Keratinocyte (primary cell): ENCODE results near the gene FRYL. TPM values are rescaled to one million over a fixed set of nuclear protein-coding genes. Genes with fewer than 3 reads are reported as not detected.

Experiments
- DNase-seq: peaks from one replicate; pipeline ENCODE4 v3.0.0-alpha.2; 2011; ENCODE audit warnings: low read depth, missing footprints, low spot score
- FAIRE-seq: peaks from 2 replicates; lab custom pipeline; 2011; peaks lifted over from hg19 to GRCh38; lab: Jason Lieb, UNC
- H2AFZ ChIP-seq: 2 replicates; pipeline ENCODE4 v1.6.0; 2012; ENCODE audit warnings: low read length, control low read depth, inconsistent platforms; ENCODE audit not compliant: control insufficient read depth
- H3K27ac ChIP-seq: 2 replicates; pipeline ENCODE4 v1.5.1; 2011; ENCODE audit warnings: low read length; ENCODE audit not compliant: control insufficient read depth, insufficient read depth
- H3K27me3 ChIP-seq: 3 replicates; pipeline ENCODE4 v1.6.0; 2011; ENCODE audit warnings: low read length; ENCODE audit not compliant: control insufficient read depth, insufficient read depth; ENCODE audit errors: extremely low read depth
- H3K36me3 ChIP-seq, 2 experiments: 2 replicates in 1 of 2; 3 replicates in 1 of 2; pipeline ENCODE4 v1.5.1; 2011; ENCODE audit warnings: low read length in 2 of 2, mild to moderate bottlenecking in 1 of 2; ENCODE audit not compliant: control insufficient read depth in 2 of 2, insufficient read depth in 2 of 2; ENCODE audit errors: extremely low read depth in 1 of 2
- H3K4me1 ChIP-seq: 3 replicates; pipeline ENCODE4 v1.5.1; 2011; ENCODE audit warnings: low read length; ENCODE audit not compliant: control insufficient read depth, insufficient read depth; ENCODE audit errors: extremely low read depth
- H3K4me2 ChIP-seq: 3 replicates; pipeline ENCODE4 v1.6.0; 2011; ENCODE audit warnings: low read depth, low read length; ENCODE audit not compliant: control insufficient read depth, insufficient read depth; ENCODE audit errors: extremely low read depth
- H3K4me3 ChIP-seq, 3 experiments: fragments of 200-600 bp in 1 of 3; sonication (generic) in 1 of 3; 2 replicates in 2 of 3; 3 replicates in 1 of 3; pipeline ENCODE4 v1.5.1; 2011 to 2016; ENCODE audit warnings: low read length in 3 of 3, mild to moderate bottlenecking in 3 of 3, control low read depth in 2 of 3, inconsistent platforms in 1 of 3, low read depth in 1 of 3, mixed read lengths in 1 of 3, mixed run types in 1 of 3, moderate library complexity in 1 of 3; ENCODE audit not compliant: control insufficient read depth in 2 of 3, insufficient read depth in 2 of 3; ENCODE audit errors: extremely low read depth in 1 of 3
- H3K79me2 ChIP-seq: 2 replicates; pipeline ENCODE4 v1.6.0; 2012; ENCODE audit warnings: low read length; ENCODE audit not compliant: control insufficient read depth, insufficient read depth
- H3K9ac ChIP-seq: 3 replicates; pipeline ENCODE4 v1.6.0; 2011; ENCODE audit warnings: low read length; ENCODE audit not compliant: control insufficient read depth, insufficient read depth; ENCODE audit errors: extremely low read depth
- H3K9me1 ChIP-seq: 3 replicates; pipeline ENCODE4 v1.6.0; 2011; ENCODE audit warnings: low read length; ENCODE audit not compliant: control insufficient read depth, insufficient read depth; ENCODE audit errors: extremely low read depth
- H3K9me3 ChIP-seq: 2 replicates; pipeline ENCODE4 v1.5.1; 2012; ENCODE audit warnings: low read depth, low read length; ENCODE audit not compliant: control insufficient read depth
- H4K20me1 ChIP-seq: 3 replicates; pipeline ENCODE4 v1.6.0; 2011; ENCODE audit warnings: low read length; ENCODE audit not compliant: control insufficient read depth, insufficient read depth; ENCODE audit errors: extremely low read depth
- EZH2 ChIP-seq: IDR thresholded peaks from one replicate; pipeline ENCODE4 v1.6.1; 2012; ENCODE audit warnings: inconsistent platforms, mild to moderate bottlenecking, low read length, moderate library complexity
- dilution Hi-C: fragments of 300-500 bp; cut with MboI; formaldehyde crosslinking; loops from one replicate; pipeline ENCODE4 v1.7.0; 2020; ENCODE audit warnings: low sequenced_read_pairs; ENCODE audit not compliant: extremely low pct_ligation_motif_present
- polyA plus RNA-seq, 5 experiments: library from polyadenylated mRNA; depleted of rRNA in 3 of 5; stranded (reverse) in 3 of 5; stranded (forward) in 1 of 5; unstranded in 1 of 5; fragments of >200 nt; gene quantifications; 1 replicate in 1 of 5; 2 replicates in 3 of 5; 3 replicates in 1 of 5; pipeline versions ENCODE4 v1.2.1 to v1.2.3, GENCODE V29; 2011 to 2012; ENCODE audit warnings: missing spikeins in 2 of 5, low read depth in 1 of 5, low replicate concordance in 1 of 5
- TF ChIP-seq, protein P1 (sequence below), 3 experiments: IDR thresholded peaks in 1 of 3; conservative IDR thresholded peaks in 1 of 3; optimal IDR thresholded peaks in 1 of 3; 2 replicates in 2 of 3; 3 replicates in 1 of 3; pipeline versions ENCODE3 to v1.5.1; 2011; ENCODE audit warnings: low read length in 3 of 3, mild to moderate bottlenecking in 3 of 3, moderate library complexity in 2 of 3, control low read depth in 1 of 3, inconsistent platforms in 1 of 3; ENCODE audit not compliant: insufficient read depth in 2 of 3; ENCODE audit errors: extremely low read depth in 1 of 3

The FRYL gene
- polyA plus RNA-seq, 1 donor (not counting 4 experiments of a cell fraction or from before 2014, with no cell fraction given), result 40.4 TPM

DNA sequence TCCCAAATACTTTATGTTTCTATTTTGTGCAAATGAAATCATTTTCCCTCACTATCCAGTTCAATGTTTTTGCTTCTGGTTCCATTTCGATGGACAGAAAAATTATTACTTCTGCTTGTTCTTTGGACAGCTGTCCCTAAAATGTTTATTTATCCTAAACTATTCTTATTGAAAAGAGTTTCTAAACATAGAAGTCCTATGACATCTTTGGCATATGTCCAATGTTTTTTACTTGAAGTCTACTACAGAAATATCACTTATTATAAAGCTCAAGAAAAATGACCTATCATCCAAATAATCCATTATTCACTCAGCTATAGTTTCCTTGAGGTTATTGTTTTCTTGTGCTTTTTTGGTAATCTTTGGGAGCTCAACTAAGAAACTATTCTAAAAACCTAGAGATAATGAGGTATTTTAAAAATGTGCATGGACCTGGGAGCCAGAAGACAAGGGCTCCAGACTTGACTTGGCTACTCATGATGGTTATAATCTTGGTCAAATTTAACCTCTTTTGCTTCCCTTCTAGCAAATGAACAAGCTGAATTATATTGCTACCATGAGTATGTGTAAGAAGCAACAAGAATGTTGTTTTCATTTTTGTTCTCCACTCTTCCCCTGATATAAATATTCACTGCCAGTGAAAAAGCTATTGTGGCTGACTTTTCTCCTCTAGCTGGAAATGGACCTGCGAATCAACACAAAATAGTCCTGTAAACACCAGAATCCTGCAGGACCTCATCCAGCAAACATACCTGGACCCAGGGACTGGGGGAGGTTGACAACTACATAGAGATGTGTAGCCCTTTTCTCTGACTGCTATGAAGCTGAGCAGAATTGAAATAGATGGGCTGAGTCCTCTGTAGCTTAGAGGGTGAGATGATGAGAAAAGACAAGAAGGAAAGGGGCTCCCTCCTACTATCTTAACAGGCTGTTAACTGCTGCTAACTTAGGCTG lies 137.4 kb downstream of the FRYL start:
- Histone ChIP-seq H3K36me3 (no peaks in the 10 kb centered on the region), H4K20me1 (no peaks in the 10 kb centered on the region), H3K4me3 (no peak overlapping the region), H3K9me1 (no peaks in the 10 kb centered on the region), H3K4me1 (peaks cover 7% of the 10 kb centered on the region), H3K79me2 (peaks cover 55% of the 10 kb centered on the region), H2AFZ (no peak overlapping the region), H3K9me3 (no peaks in the 10 kb centered on the region), H3K27ac (no peak overlapping the region), H3K4me2 (no peak overlapping the region), H3K27me3 (no peaks in the 10 kb centered on the region), H3K9ac (no peak overlapping the region)
- no peak for TF ChIP-seq EZH2
- FAIRE-seq (no peak), DNase-seq (no peak)
- dilution Hi-C loops, result no loop called here

DNA sequence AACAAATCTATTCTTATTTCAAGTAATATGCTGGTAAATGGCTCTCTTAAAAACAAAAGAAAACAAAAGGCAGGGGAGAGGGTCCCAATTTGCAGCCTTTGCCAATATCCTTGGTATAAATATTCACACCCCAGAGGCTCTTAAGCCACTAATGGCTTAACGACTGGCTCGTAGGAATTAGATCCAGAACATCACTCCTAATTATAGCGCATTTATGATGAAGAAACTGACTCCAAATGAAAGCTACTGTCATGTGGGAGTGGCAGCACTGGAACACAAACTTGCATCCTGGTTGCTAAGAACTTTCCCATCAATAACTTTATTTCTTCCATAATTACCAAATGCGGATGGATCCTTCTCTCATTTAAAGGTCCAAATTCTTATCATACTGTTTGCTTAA lies 138.7 kb downstream of the FRYL start:
- Histone ChIP-seq H3K27me3 (no peaks in the 10 kb centered on the region), H3K27ac (no peak overlapping the region), H2AFZ (no peak overlapping the region), H3K9me1 (no peaks in the 10 kb centered on the region), H3K79me2 (peaks cover 50% of the 10 kb centered on the region), H3K9ac (no peak overlapping the region), H3K4me2 (no peak overlapping the region), H3K9me3 (no peaks in the 10 kb centered on the region), H3K4me1 (peaks cover 10% of the 10 kb centered on the region), H3K36me3 (no peaks in the 10 kb centered on the region), H3K4me3 (no peak overlapping the region), H4K20me1 (no peaks in the 10 kb centered on the region)
- DNase-seq, result no peak
- TF ChIP-seq EZH2, result no peak
- TF ChIP-seq, protein P1, sequence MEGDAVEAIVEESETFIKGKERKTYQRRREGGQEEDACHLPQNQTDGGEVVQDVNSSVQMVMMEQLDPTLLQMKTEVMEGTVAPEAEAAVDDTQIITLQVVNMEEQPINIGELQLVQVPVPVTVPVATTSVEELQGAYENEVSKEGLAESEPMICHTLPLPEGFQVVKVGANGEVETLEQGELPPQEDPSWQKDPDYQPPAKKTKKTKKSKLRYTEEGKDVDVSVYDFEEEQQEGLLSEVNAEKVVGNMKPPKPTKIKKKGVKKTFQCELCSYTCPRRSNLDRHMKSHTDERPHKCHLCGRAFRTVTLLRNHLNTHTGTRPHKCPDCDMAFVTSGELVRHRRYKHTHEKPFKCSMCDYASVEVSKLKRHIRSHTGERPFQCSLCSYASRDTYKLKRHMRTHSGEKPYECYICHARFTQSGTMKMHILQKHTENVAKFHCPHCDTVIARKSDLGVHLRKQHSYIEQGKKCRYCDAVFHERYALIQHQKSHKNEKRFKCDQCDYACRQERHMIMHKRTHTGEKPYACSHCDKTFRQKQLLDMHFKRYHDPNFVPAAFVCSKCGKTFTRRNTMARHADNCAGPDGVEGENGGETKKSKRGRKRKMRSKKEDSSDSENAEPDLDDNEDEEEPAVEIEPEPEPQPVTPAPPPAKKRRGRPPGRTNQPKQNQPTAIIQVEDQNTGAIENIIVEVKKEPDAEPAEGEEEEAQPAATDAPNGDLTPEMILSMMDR (optimal IDR thresholded peaks at IDR 0.05 in 1 of 3, IDR thresholded peaks at IDR 0.05 in 1 of 3, conservative IDR thresholded peaks at IDR 0.05 in 1 of 3; ENCODE audit: extremely low read depth in 1 of 3, insufficient read depth in 2 of 3, low read length in 3 of 3), result no peak
- peak; percentile 17 for FAIRE-seq
- dilution Hi-C loops, result no loop called here
